ENCODE data around the gene FAM107B. TPM values are rescaled to one million over a fixed set of nuclear protein-coding genes. Genes with fewer than 3 reads are reported as not detected.

FAM107B gene
- total and polyA plus RNA-seq, 2 experiments from 2014 or later, result 85.5 to 85.9 TPM

DNA sequence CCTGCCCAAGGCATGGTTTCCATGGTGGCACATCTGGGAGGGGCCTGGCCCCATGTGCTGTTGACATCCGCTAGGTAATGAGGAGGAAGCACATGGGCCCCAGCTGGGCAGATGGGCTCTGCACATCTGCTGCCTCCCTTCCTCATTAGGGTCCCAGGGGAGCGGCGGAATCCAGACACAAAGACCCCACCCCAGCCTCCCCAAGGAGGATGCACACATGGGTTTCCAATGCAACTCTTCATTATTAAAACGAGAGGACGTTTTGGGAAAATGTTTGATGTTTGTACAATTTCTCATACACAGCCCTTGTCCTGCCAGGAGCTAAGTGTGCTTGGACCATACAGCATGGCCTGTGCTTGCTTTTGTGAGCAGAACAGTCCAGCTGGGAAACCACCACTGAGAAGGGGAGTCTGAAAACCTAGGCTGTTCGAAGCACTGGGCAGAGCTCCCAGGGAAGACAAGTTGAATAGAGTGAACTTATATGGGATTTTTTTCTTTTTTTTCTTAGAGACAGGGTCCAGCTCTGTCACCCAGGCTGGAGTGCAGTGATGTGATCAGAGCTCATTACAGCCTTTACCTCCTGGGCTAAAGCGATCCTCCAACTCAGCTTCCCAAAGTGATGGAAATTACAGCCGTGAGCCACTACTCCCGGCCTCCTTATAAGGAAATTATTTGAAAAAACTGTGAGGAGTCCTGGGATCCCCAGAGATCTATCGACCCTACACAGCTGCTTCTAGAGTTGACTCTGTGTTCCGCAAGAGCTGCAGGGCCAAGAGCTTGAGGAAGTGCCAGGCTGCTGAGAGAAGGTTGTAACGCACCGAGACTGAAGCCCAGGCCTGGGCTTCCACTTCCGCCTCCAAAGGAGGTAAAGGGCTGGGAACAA lies 23.4 kb downstream of the FAM107B start:
- Histone ChIP-seq H2AFZ (no peak overlapping the region), H3K4me2 (no peak overlapping the region), H3K27ac (no peak overlapping the region), H3K4me1 (ENCODE audit: insufficient read depth) (peaks cover 16% of the 10 kb centered on the region), H4K20me1 (ENCODE audit: insufficient read depth, poor library complexity, severe bottlenecking) (no peaks in the 10 kb centered on the region), H3K4me3 (no peak overlapping the region), H3K79me2 (no peaks in the 10 kb centered on the region), H3K36me3 (replicated peaks; ENCODE audit: insufficient read depth, low read depth) (no peaks in the 10 kb centered on the region), H3K9me3 (ENCODE audit: low read depth) (no peaks in the 10 kb centered on the region), H3K27me3 (no peaks in the 10 kb centered on the region), H3K9me2 (replicated peaks; ENCODE audit: insufficient read depth) (no peaks in the 10 kb centered on the region)
- TF ChIP-seq, protein P1, sequence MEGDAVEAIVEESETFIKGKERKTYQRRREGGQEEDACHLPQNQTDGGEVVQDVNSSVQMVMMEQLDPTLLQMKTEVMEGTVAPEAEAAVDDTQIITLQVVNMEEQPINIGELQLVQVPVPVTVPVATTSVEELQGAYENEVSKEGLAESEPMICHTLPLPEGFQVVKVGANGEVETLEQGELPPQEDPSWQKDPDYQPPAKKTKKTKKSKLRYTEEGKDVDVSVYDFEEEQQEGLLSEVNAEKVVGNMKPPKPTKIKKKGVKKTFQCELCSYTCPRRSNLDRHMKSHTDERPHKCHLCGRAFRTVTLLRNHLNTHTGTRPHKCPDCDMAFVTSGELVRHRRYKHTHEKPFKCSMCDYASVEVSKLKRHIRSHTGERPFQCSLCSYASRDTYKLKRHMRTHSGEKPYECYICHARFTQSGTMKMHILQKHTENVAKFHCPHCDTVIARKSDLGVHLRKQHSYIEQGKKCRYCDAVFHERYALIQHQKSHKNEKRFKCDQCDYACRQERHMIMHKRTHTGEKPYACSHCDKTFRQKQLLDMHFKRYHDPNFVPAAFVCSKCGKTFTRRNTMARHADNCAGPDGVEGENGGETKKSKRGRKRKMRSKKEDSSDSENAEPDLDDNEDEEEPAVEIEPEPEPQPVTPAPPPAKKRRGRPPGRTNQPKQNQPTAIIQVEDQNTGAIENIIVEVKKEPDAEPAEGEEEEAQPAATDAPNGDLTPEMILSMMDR (IDR thresholded peaks at IDR 0.05; ENCODE audit: poor library complexity), result no peak
- TF ChIP-seq EZH2phosphoT487 (IDR thresholded peaks at IDR 0.05; ENCODE audit: low read depth, severe bottlenecking, unreplicated experiment) (no peak), EZH2 (IDR thresholded peaks at IDR 0.05; ENCODE audit: borderline replicate concordance) (no peak)
- DNase-seq (ENCODE audit: low spot score), result no peak
- WGBS (ENCODE audit: low lambda C conversion rate, missing lambda C conversion rate), result 82% methylated on average over 14 of the region's 14 CpGs

DNA sequence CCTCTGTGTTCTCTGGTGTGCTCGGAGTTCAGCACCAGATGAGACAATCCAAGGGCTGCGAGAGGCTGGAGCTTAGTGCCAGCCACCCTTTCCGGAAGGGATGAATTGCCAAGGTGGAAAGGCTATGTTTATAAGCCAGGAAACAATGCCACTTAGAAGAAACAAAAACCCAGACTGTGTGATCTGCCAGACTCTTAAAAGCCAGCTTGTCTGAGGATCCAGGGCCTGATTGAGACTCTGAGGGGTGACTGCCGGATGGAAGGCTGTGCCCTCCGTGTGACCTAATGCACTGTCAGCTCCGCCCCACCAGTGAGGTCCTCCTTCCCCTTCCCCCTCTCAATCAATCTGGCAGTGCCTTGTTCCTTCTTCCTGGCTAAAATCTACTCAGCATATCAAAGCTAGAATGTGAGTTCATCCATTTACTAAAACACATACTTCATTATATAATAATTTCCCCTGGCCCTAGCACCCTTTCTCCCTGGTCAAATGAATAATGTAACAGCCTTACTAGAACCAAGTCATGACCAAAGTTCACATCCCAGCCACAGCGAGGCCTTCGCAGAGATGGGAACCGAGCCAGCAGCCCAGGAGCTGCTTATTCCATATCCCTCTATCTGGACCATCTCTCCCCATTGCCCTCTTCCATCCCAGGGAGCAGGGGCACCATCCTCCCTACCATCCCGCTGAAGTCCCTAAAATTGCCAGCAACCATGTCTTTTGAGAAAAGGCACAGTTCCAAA lies 25.5 kb downstream of the FAM107B start:
- 75% methylated on average over 10 of the region's 10 CpGs for WGBS (ENCODE audit: low lambda C conversion rate, missing lambda C conversion rate)
- Histone ChIP-seq H3K27me3 (no peaks in the 10 kb centered on the region), H3K4me1 (ENCODE audit: insufficient read depth) (peaks cover 16% of the 10 kb centered on the region), H2AFZ (no peak overlapping the region), H3K9me2 (replicated peaks; ENCODE audit: insufficient read depth) (no peaks in the 10 kb centered on the region), H3K9me3 (ENCODE audit: low read depth) (no peaks in the 10 kb centered on the region), H3K79me2 (no peaks in the 10 kb centered on the region), H3K4me2 (no peak overlapping the region), H3K4me3 (no peak overlapping the region), H4K20me1 (ENCODE audit: insufficient read depth, poor library complexity, severe bottlenecking) (no peaks in the 10 kb centered on the region), H3K36me3 (replicated peaks; ENCODE audit: insufficient read depth, low read depth) (no peaks in the 10 kb centered on the region), H3K27ac (peak overlapping the region; percentile 38)
- peak; percentile 27 for DNase-seq (ENCODE audit: low spot score)
- TF ChIP-seq EZH2phosphoT487 (IDR thresholded peaks at IDR 0.05; ENCODE audit: low read depth, severe bottlenecking, unreplicated experiment) (no peak), EZH2 (IDR thresholded peaks at IDR 0.05; ENCODE audit: borderline replicate concordance) (no peak)
- TF ChIP-seq, protein P1 (IDR thresholded peaks at IDR 0.05; ENCODE audit: poor library complexity), result no peak

DNA sequence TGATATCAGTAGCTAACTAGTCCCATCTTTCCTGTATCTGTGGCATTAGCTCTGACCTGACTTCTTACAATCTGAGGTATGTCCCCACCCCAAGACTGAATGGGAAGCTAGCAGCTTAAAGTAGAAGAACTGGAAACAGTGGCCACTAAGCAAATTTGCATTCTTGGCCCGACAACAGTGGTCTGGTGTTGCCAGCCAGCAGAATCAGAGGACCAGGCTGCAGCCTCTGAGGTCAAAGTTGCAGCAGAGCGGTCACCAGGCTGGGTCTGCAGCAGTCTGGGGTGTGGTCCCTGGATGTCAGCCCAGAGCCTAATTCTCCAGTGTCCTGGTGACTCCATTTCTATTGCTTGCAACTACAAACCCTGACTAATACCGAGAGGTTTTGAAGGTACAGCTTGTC lies 26.3 kb downstream of the FAM107B start:
- Histone ChIP-seq H3K27ac (no peak overlapping the region), H3K36me3 (replicated peaks; ENCODE audit: insufficient read depth, low read depth) (no peaks in the 10 kb centered on the region), H4K20me1 (ENCODE audit: insufficient read depth, poor library complexity, severe bottlenecking) (no peaks in the 10 kb centered on the region), H3K4me3 (no peak overlapping the region), H3K4me2 (no peak overlapping the region), H3K4me1 (ENCODE audit: insufficient read depth) (peaks cover 16% of the 10 kb centered on the region), H3K27me3 (no peaks in the 10 kb centered on the region), H2AFZ (no peak overlapping the region), H3K79me2 (no peaks in the 10 kb centered on the region), H3K9me3 (ENCODE audit: low read depth) (no peaks in the 10 kb centered on the region), H3K9me2 (replicated peaks; ENCODE audit: insufficient read depth) (no peaks in the 10 kb centered on the region)
- no peak for DNase-seq (ENCODE audit: low spot score)
- 68% methylated on average over 3 of the region's 3 CpGs for WGBS (ENCODE audit: low lambda C conversion rate, missing lambda C conversion rate)
- TF ChIP-seq, protein P1 (IDR thresholded peaks at IDR 0.05; ENCODE audit: poor library complexity), result no peak
- TF ChIP-seq EZH2phosphoT487 (IDR thresholded peaks at IDR 0.05; ENCODE audit: low read depth, severe bottlenecking, unreplicated experiment) (no peak), EZH2 (IDR thresholded peaks at IDR 0.05; ENCODE audit: borderline replicate concordance) (no peak)

All from hepatocyte (in vitro differentiated cells).